HEK293 (cell line): ENCODE measurements around the gene ZNF311.

Source experiments
- CTCF ChIA-PET: fragments of 350-600 bp; formaldehyde crosslinking; extraction: SDS; loops from one replicate; lab custom pipeline; 2021; ENCODE audit warnings: antibody characterized with exemption; lab: Yijun Ruan, JAX
- POLR2A ChIA-PET: fragments of 300-600 bp; formaldehyde crosslinking; extraction: SDS; loops from one replicate; lab custom pipeline; 2020; ENCODE audit warnings: antibody characterized with exemption, inconsistent platforms; lab: Yijun Ruan, JAX
- H3K27ac ChIP-seq: fragments of 200-500 bp; sonication (Bioruptor generic); 2 replicates; pipeline ENCODE4 v1.5.1; 2014; ENCODE audit warnings: low read depth, low read length, control low read depth, inconsistent platforms; ENCODE audit errors: extremely low read depth
- H3K36me3 ChIP-seq, 2 experiments: fragments of 200-500 bp in 1 of 2; sonication (Bioruptor generic) in 1 of 2; 1 replicate in 1 of 2; 2 replicates in 1 of 2; pipeline ENCODE4 v1.5.1; 2014 to 2017; ENCODE audit warnings: inconsistent platforms in 2 of 2, low read length in 2 of 2; ENCODE audit not compliant: control insufficient read depth in 2 of 2, insufficient read depth in 1 of 2
- H3K4me1 ChIP-seq: fragments of 200-500 bp; sonication (Bioruptor generic); 2 replicates; pipeline ENCODE4 v1.5.1; 2014; ENCODE audit warnings: mild to moderate bottlenecking, low read length, inconsistent platforms; ENCODE audit not compliant: control insufficient read depth, insufficient read depth
- H3K4me3 ChIP-seq: 2 replicates; pipeline ENCODE4 v1.5.1; 2011; ENCODE audit warnings: low read depth, mild to moderate bottlenecking, control low read depth, low read length, moderate library complexity
- H3K9me3 ChIP-seq: fragments of 200-500 bp; sonication (Bioruptor generic); 2 replicates; pipeline ENCODE4 v1.5.1; 2014; ENCODE audit warnings: low read depth, low read length, inconsistent platforms; ENCODE audit not compliant: control insufficient read depth, insufficient read depth
- INSM2 ChIP-seq: fragments of 450-650 bp; formaldehyde crosslinking; IDR thresholded peaks from 2 replicates; pipeline ENCODE4 v1.5.1; 2016; ENCODE audit warnings: missing biosample characterization, missing genetic modification characterization
- KLF9 ChIP-seq: fragments of 450-650 bp; formaldehyde crosslinking; IDR thresholded peaks from 2 replicates; pipeline ENCODE4 v1.5.1; 2016; ENCODE audit warnings: missing biosample characterization, missing genetic modification characterization, low read depth
- MYNN ChIP-seq: fragments of 450-650 bp; formaldehyde crosslinking; IDR thresholded peaks from 2 replicates; pipeline ENCODE4 v1.5.1; 2016; ENCODE audit warnings: missing biosample characterization, missing genetic modification characterization, borderline replicate concordance
- RBAK ChIP-seq: fragments of 450-650 bp; formaldehyde crosslinking; IDR thresholded peaks from 2 replicates; pipeline ENCODE4 v1.5.1; 2016; ENCODE audit warnings: missing biosample characterization, missing genetic modification characterization
- YY2 ChIP-seq: fragments of 450-650 bp; formaldehyde crosslinking; IDR thresholded peaks from 2 replicates; pipeline ENCODE4 v1.5.1; 2016; ENCODE audit warnings: missing biosample characterization, missing genetic modification characterization
- ZBTB44 ChIP-seq: fragments of 450-650 bp; IDR thresholded peaks from 2 replicates; pipeline ENCODE4 v1.5.1; 2018; ENCODE audit warnings: missing biosample characterization, mild to moderate bottlenecking, missing genetic modification characterization
- ZNF140 ChIP-seq: fragments of 450-650 bp; formaldehyde crosslinking; IDR thresholded peaks from 2 replicates; pipeline ENCODE4 v1.5.1; 2016; ENCODE audit warnings: missing biosample characterization, missing genetic modification characterization
- ZNF148 ChIP-seq: fragments of 450-650 bp; formaldehyde crosslinking; IDR thresholded peaks from 2 replicates; pipeline ENCODE4 v1.5.0; 2017; ENCODE audit warnings: missing biosample characterization, missing genetic modification characterization, borderline replicate concordance
- ZNF302 ChIP-seq: fragments of 450-650 bp; formaldehyde crosslinking; IDR thresholded peaks from 2 replicates; pipeline ENCODE4 v1.5.1; 2016; ENCODE audit warnings: missing biosample characterization, missing genetic modification characterization, low read depth
- ZNF311 ChIP-seq: fragments of 450-650 bp; formaldehyde crosslinking; IDR thresholded peaks from 2 replicates; pipeline ENCODE4 v1.5.1; 2017; ENCODE audit warnings: missing biosample characterization, missing genetic modification characterization, borderline replicate concordance
- ZNF398 ChIP-seq: fragments of 450-650 bp; formaldehyde crosslinking; IDR thresholded peaks from 2 replicates; pipeline ENCODE4 v1.5.1; 2017; ENCODE audit warnings: missing biosample characterization, missing genetic modification characterization
- ZNF513 ChIP-seq: fragments of 450-650 bp; IDR thresholded peaks from 2 replicates; pipeline ENCODE4 v1.5.1; 2018; ENCODE audit warnings: missing biosample characterization, missing genetic modification characterization
- ZNF560 ChIP-seq: fragments of 450-650 bp; formaldehyde crosslinking; IDR thresholded peaks from 2 replicates; pipeline ENCODE4 v1.5.1; 2017; ENCODE audit warnings: missing biosample characterization, missing genetic modification characterization, borderline replicate concordance
- ZNF561 ChIP-seq: fragments of 450-650 bp; IDR thresholded peaks from 2 replicates; pipeline ENCODE4 v1.5.1; 2018; ENCODE audit warnings: missing biosample characterization, missing genetic modification characterization, borderline replicate concordance
- ZNF585B ChIP-seq: fragments of 450-650 bp; formaldehyde crosslinking; IDR thresholded peaks from 2 replicates; pipeline ENCODE4 v1.5.1; 2016; ENCODE audit warnings: missing biosample characterization, missing genetic modification characterization
- ZNF621 ChIP-seq: fragments of 450-650 bp; formaldehyde crosslinking; IDR thresholded peaks from 2 replicates; pipeline ENCODE4 v1.5.1; 2017; ENCODE audit warnings: missing biosample characterization, missing genetic modification characterization
- ZSCAN18 ChIP-seq: fragments of 450-650 bp; formaldehyde crosslinking; IDR thresholded peaks from 2 replicates; pipeline ENCODE4 v1.5.1; 2016; ENCODE audit warnings: missing biosample characterization, missing genetic modification characterization

Gene ZNF311

GRCh38 chr6:28948782-28949486 is 56.2 kb downstream of the ZNF311 start:
- H3K4me1 ChIP-seq, result peaks cover 3% of the 10 kb centered on the region
- ChIA-PET POLR2A (interaction anchor here (0.6 to 1.4 kb wide), 5 partner anchors 16 to 153 kb away, joined by 3 read pairs; partner anchors contain the start of gene TRIM27), CTCF (interaction anchor here (1.1 kb wide), 1 partner anchor 67 kb away, joined by 3 read pairs; no protein-coding TSS in a partner anchor)
- H3K4me3 ChIP-seq, result no peak overlapping the region
- H3K36me3 ChIP-seq, result no peaks in the 10 kb centered on the region
- no peaks in the 10 kb centered on the region for H3K9me3 ChIP-seq
- H3K27ac ChIP-seq, result no peak overlapping the region
- TF ChIP-seq INSM2 (tag by site-specific recombination), result no peak
- TF ChIP-seq ZNF585B (tag by site-specific recombination), result peak; percentile 31; the same call in 1 of the 2 replicates
- no peak for TF ChIP-seq ZSCAN18 (tag by site-specific recombination)

- no peaks in the 10 kb centered on the region for H3K36me3 ChIP-seq
- H3K27ac ChIP-seq, result no peak overlapping the region
- peaks cover 2% of the 10 kb centered on the region for H3K4me1 ChIP-seq
- no peaks in the 10 kb centered on the region for H3K9me3 ChIP-seq
- CTCF ChIA-PET, result interaction anchor here (0.9 to 1.2 kb wide), 2 partner anchors 35 to 85 kb away, joined by 3 to 5 read pairs; no protein-coding TSS in a partner anchor
- POLR2A ChIA-PET, result interaction anchor here (0.5 to 1.4 kb wide), 4 partner anchors 24 to 1647 kb away, joined by 3 to 5 read pairs (median 4); partner anchors contain the start of gene TRIM27
- TF ChIP-seq ZNF302 (tag by site-specific recombination) (no peak), ZNF311 (no peak), ZNF140 (tag by site-specific recombination) (no peak), ZNF513 (no peak), ZNF398 (tag by site-specific recombination) (no peak), YY2 (tag by site-specific recombination) (no peak), RBAK (tag by site-specific recombination) (no peak), KLF9 (no peak), ZNF621 (tag by site-specific recombination) (no peak), ZNF148 (tag by site-specific recombination) (no peak), ZBTB44 (tag by site-specific recombination) (no peak), MYNN (no peak), ZNF561 (tag by site-specific recombination) (no peak), ZNF560 (tag by site-specific recombination) (no peak)
- H3K4me3 ChIP-seq, result no peak overlapping the region
Measured at GRCh38 chr6:28947831-28948270, 57.3 kb downstream of the ZNF311 start.
